Cardiac muscle cell (in vitro differentiated cells and primary cell): ENCODE data around the gene SH3BGRL2. TPM values are rescaled to one million over a fixed set of nuclear protein-coding genes. Genes with fewer than 3 reads are reported as not detected.

Experiments
- DNase-seq, 2 donors: peaks; one replicate each; pipeline versions ENCODE4 v3.0.0 to v3.0.0-alpha.2; 2010 to 2017; ENCODE audit warnings: low read depth in 1 of 2, low spot score in 1 of 2
- H3K27ac ChIP-seq: fragments of 200-600 bp; sonication (generic); 2 replicates; pipeline ENCODE4 v1.5.1; 2016
- H3K27me3 ChIP-seq: fragments of 200-600 bp; sonication (generic); 2 replicates; pipeline ENCODE4 v1.6.0; 2016; ENCODE audit warnings: control low read depth
- H3K36me3 ChIP-seq: fragments of 200-600 bp; sonication (generic); 2 replicates; pipeline ENCODE4 v1.5.1; 2016; ENCODE audit warnings: control low read depth
- H3K4me1 ChIP-seq: fragments of 200-600 bp; sonication (generic); 2 replicates; pipeline ENCODE4 v1.8.1; 2017; ENCODE audit warnings: low read depth, mild to moderate bottlenecking, mixed run types
- H3K4me3 ChIP-seq: fragments of 200-600 bp; sonication (generic); 2 replicates; pipeline ENCODE4 v1.5.1; 2016; ENCODE audit warnings: mild to moderate bottlenecking
- H3K9me3 ChIP-seq: fragments of 200-600 bp; sonication (generic); 2 replicates; pipeline ENCODE4 v1.5.1; 2017; ENCODE audit warnings: low read depth, mild to moderate bottlenecking, control low read depth
- polyA plus RNA-seq: library from polyadenylated mRNA; unstranded; fragments of >200 nt; fragmentation: Nextera tagmentation; extraction: Ambion mirVana; gene quantifications from 2 replicates; pipeline ENCODE4 v1.2.1, GENCODE V29; 2016
- total RNA-seq: library from RNA; depleted of rRNA; stranded (reverse); fragments of >200 nt; gene quantifications from 2 replicates; pipeline ENCODE4 v1.2.3, GENCODE V29; 2016
- TF ChIP-seq, protein P1 (sequence below): IDR thresholded peaks from 2 replicates; pipeline ENCODE4 v1.5.1; 2012; ENCODE audit warnings: low read depth, mild to moderate bottlenecking, low read length

Gene SH3BGRL2
- total and polyA plus RNA-seq, 2 experiments from 2014 or later = 21.7 to 36.1 TPM

- Histone ChIP-seq H3K4me3 (no peak overlapping the region), H3K4me1 (peaks cover 25% of the 10 kb centered on the region), H3K27me3 (no peaks in the 10 kb centered on the region), H3K9me3 (no peaks in the 10 kb centered on the region), H3K27ac (peak overlapping the region; percentile 89), H3K36me3 (no peaks in the 10 kb centered on the region)
- no peak for DNase-seq
- TF ChIP-seq, protein P1, sequence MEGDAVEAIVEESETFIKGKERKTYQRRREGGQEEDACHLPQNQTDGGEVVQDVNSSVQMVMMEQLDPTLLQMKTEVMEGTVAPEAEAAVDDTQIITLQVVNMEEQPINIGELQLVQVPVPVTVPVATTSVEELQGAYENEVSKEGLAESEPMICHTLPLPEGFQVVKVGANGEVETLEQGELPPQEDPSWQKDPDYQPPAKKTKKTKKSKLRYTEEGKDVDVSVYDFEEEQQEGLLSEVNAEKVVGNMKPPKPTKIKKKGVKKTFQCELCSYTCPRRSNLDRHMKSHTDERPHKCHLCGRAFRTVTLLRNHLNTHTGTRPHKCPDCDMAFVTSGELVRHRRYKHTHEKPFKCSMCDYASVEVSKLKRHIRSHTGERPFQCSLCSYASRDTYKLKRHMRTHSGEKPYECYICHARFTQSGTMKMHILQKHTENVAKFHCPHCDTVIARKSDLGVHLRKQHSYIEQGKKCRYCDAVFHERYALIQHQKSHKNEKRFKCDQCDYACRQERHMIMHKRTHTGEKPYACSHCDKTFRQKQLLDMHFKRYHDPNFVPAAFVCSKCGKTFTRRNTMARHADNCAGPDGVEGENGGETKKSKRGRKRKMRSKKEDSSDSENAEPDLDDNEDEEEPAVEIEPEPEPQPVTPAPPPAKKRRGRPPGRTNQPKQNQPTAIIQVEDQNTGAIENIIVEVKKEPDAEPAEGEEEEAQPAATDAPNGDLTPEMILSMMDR = no peak
Observed at GRCh38 chr6:79666634-79667033, 35.5 kb downstream of the SH3BGRL2 start.

GRCh38 chr6:79668381-79668780 lies 37.3 kb downstream of the SH3BGRL2 start:
- H3K9me3 ChIP-seq = no peaks in the 10 kb centered on the region
- no peak overlapping the region for H3K27ac ChIP-seq
- peaks cover 36% of the 10 kb centered on the region for H3K4me1 ChIP-seq
- DNase-seq = no peak
- TF ChIP-seq, protein P1 = no peak
- H3K27me3 ChIP-seq = no peaks in the 10 kb centered on the region
- no peaks in the 10 kb centered on the region for H3K36me3 ChIP-seq
- H3K4me3 ChIP-seq = no peak overlapping the region

GRCh38 chr6:79669766-79670165 lies 38.6 kb downstream of the SH3BGRL2 start:
- DNase-seq = no peak
- Histone ChIP-seq H3K4me1 (peaks cover 46% of the 10 kb centered on the region), H3K9me3 (no peaks in the 10 kb centered on the region), H3K4me3 (no peak overlapping the region), H3K27me3 (no peaks in the 10 kb centered on the region), H3K27ac (no peak overlapping the region), H3K36me3 (no peaks in the 10 kb centered on the region)
- TF ChIP-seq, protein P1 = no peak

- Histone ChIP-seq H3K4me3 (no peak overlapping the region), H3K27me3 (no peaks in the 10 kb centered on the region), H3K36me3 (no peaks in the 10 kb centered on the region), H3K9me3 (no peaks in the 10 kb centered on the region), H3K4me1 (peaks cover 40% of the 10 kb centered on the region), H3K27ac (no peak overlapping the region)
- TF ChIP-seq, protein P1 = no peak
- no peak for DNase-seq
Observed at GRCh38 chr6:79670789-79671188, 39.7 kb downstream of the SH3BGRL2 start.

DNA sequence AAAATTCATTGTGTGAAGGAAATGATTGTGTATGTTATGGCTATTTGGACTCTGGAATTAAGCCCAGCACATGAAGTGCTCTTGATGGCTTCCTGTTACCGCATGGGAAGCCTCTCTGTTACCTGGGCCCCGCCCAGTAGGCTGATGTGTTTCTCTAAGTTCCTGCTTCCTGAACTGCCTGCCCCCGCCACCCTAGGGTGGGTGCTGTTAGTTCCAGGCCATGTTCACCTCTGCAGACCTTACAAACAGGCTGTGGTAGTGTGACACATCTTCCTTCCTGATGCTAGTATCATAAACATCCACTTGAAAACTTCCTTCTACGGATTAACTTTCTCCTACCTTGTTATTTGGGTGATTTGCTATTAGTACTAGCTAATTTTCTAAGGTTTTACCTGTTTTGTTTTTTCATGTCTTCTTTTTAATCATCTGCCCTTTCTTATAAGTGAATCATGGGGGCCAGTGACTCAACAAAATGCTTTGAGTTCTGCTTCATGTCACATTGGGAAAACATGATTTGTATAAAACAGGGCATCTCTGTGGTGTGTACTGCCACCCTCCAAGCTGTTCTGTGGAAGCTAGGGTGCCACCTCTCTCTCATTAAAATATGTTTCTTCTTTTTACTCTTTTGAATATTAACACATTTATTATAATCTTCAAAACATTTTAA lies 40.6 kb downstream of the SH3BGRL2 start:
- TF ChIP-seq, protein P1 = no peak
- peak overlapping the region; percentile 55 for H3K27ac ChIP-seq
- DNase-seq = no peak
- H3K9me3 ChIP-seq = no peaks in the 10 kb centered on the region
- no peaks in the 10 kb centered on the region for H3K27me3 ChIP-seq
- H3K36me3 ChIP-seq = no peaks in the 10 kb centered on the region
- no peak overlapping the region for H3K4me3 ChIP-seq
- peaks cover 30% of the 10 kb centered on the region for H3K4me1 ChIP-seq
